ENCODE data around the gene BCAR1. TPM values are rescaled to one million over a fixed set of nuclear protein-coding genes. Genes with fewer than 3 reads are reported as not detected.

The BCAR1 gene
- total and polyA plus RNA-seq, 2 of the 13 experiments (the other 11 are each of a cell fraction or from before 2014, with no cell fraction given), result 48.1 to 51.7 TPM

DNA sequence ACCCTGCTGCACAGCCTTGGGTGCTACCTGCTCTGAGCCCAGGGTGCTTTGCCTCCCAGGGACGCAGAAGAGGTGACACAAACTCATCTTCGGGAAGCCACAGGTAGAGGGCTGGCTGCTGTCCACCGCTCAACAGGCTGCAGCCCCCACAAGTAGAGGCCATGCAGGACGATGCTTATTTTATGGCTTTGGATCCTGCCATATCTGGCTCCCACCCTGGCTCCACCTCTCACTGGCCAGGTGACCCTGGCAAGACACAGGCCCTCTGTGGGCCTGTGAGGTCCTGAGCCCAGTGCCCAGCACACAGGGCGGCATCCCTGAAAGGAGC lies 11.3 kb upstream of the BCAR1 start (continued):
- TF ChIP-seq ZNF563 (CRISPR knock-in tag; IDR thresholded peaks at IDR 0.05) (0 out of 2 replicates have a peak, but pooled peaks have one; percentile 2), ZNF12 (CRISPR knock-in tag; IDR thresholded peaks at IDR 0.05) (no peak), ZNF382 (CRISPR knock-in tag; IDR thresholded peaks at IDR 0.05; ENCODE audit: borderline replicate concordance) (no peak), ZBTB1 (CRISPR knock-in tag; IDR thresholded peaks at IDR 0.05; ENCODE audit: borderline replicate concordance) (no peak), MEF2D (CRISPR knock-in tag; IDR thresholded peaks at IDR 0.05) (0 out of 2 replicates have a peak, but pooled peaks have one; percentile 13), FOXJ3 (CRISPR knock-in tag; IDR thresholded peaks at IDR 0.05; ENCODE audit: borderline replicate concordance) (0 out of 2 replicates have a peak, but pooled peaks have one; percentile 8), ZFP41 (CRISPR knock-in tag; IDR thresholded peaks at IDR 0.05; ENCODE audit: borderline replicate concordance) (no peak), HOXA3 (CRISPR knock-in tag; IDR thresholded peaks at IDR 0.05) (peak; percentile 9; the same call in 1 of the 2 replicates), SRY (CRISPR knock-in tag; IDR thresholded peaks at IDR 0.05) (0 out of 2 replicates have a peak, but pooled peaks have one; percentile 59), ZNF143 (CRISPR knock-in tag; IDR thresholded peaks at IDR 0.05) (0 out of 2 replicates have a peak, but pooled peaks have one; percentile 15), PHB2 (IDR thresholded peaks at IDR 0.05; ENCODE audit: partially characterized antibody) (no peak), ZNF552 (CRISPR knock-in tag; IDR thresholded peaks at IDR 0.05; ENCODE audit: borderline replicate concordance) (no peak; the same call in 1 of the 2 replicates)
- TF ChIP-seq, protein P1, sequence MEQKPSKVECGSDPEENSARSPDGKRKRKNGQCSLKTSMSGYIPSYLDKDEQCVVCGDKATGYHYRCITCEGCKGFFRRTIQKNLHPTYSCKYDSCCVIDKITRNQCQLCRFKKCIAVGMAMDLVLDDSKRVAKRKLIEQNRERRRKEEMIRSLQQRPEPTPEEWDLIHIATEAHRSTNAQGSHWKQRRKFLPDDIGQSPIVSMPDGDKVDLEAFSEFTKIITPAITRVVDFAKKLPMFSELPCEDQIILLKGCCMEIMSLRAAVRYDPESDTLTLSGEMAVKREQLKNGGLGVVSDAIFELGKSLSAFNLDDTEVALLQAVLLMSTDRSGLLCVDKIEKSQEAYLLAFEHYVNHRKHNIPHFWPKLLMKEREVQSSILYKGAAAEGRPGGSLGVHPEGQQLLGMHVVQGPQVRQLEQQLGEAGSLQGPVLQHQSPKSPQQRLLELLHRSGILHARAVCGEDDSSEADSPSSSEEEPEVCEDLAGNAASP (CRISPR knock-in tag; IDR thresholded peaks at IDR 0.05; ENCODE audit: borderline replicate concordance), result no peak
- TF ChIP-seq, protein P2, sequence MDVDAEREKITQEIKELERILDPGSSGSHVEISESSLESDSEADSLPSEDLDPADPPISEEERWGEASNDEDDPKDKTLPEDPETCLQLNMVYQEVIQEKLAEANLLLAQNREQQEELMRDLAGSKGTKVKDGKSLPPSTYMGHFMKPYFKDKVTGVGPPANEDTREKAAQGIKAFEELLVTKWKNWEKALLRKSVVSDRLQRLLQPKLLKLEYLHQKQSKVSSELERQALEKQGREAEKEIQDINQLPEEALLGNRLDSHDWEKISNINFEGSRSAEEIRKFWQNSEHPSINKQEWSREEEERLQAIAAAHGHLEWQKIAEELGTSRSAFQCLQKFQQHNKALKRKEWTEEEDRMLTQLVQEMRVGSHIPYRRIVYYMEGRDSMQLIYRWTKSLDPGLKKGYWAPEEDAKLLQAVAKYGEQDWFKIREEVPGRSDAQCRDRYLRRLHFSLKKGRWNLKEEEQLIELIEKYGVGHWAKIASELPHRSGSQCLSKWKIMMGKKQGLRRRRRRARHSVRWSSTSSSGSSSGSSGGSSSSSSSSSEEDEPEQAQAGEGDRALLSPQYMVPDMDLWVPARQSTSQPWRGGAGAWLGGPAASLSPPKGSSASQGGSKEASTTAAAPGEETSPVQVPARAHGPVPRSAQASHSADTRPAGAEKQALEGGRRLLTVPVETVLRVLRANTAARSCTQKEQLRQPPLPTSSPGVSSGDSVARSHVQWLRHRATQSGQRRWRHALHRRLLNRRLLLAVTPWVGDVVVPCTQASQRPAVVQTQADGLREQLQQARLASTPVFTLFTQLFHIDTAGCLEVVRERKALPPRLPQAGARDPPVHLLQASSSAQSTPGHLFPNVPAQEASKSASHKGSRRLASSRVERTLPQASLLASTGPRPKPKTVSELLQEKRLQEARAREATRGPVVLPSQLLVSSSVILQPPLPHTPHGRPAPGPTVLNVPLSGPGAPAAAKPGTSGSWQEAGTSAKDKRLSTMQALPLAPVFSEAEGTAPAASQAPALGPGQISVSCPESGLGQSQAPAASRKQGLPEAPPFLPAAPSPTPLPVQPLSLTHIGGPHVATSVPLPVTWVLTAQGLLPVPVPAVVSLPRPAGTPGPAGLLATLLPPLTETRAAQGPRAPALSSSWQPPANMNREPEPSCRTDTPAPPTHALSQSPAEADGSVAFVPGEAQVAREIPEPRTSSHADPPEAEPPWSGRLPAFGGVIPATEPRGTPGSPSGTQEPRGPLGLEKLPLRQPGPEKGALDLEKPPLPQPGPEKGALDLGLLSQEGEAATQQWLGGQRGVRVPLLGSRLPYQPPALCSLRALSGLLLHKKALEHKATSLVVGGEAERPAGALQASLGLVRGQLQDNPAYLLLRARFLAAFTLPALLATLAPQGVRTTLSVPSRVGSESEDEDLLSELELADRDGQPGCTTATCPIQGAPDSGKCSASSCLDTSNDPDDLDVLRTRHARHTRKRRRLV (CRISPR knock-in tag; IDR thresholded peaks at IDR 0.05), result 0 out of 2 replicates have a peak, but pooled peaks have one; percentile 6
- TF ChIP-seq, protein P3, sequence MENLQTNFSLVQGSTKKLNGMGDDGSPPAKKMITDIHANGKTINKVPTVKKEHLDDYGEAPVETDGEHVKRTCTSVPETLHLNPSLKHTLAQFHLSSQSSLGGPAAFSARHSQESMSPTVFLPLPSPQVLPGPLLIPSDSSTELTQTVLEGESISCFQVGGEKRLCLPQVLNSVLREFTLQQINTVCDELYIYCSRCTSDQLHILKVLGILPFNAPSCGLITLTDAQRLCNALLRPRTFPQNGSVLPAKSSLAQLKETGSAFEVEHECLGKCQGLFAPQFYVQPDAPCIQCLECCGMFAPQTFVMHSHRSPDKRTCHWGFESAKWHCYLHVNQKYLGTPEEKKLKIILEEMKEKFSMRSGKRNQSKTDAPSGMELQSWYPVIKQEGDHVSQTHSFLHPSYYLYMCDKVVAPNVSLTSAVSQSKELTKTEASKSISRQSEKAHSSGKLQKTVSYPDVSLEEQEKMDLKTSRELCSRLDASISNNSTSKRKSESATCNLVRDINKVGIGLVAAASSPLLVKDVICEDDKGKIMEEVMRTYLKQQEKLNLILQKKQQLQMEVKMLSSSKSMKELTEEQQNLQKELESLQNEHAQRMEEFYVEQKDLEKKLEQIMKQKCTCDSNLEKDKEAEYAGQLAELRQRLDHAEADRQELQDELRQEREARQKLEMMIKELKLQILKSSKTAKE (CRISPR knock-in tag; IDR thresholded peaks at IDR 0.05; ENCODE audit: borderline replicate concordance), result no peak
- TF ChIP-seq, protein P4, sequence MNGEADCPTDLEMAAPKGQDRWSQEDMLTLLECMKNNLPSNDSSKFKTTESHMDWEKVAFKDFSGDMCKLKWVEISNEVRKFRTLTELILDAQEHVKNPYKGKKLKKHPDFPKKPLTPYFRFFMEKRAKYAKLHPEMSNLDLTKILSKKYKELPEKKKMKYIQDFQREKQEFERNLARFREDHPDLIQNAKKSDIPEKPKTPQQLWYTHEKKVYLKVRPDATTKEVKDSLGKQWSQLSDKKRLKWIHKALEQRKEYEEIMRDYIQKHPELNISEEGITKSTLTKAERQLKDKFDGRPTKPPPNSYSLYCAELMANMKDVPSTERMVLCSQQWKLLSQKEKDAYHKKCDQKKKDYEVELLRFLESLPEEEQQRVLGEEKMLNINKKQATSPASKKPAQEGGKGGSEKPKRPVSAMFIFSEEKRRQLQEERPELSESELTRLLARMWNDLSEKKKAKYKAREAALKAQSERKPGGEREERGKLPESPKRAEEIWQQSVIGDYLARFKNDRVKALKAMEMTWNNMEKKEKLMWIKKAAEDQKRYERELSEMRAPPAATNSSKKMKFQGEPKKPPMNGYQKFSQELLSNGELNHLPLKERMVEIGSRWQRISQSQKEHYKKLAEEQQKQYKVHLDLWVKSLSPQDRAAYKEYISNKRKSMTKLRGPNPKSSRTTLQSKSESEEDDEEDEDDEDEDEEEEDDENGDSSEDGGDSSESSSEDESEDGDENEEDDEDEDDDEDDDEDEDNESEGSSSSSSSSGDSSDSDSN (CRISPR knock-in tag; IDR thresholded peaks at IDR 0.05), result peak; percentile 73; the same call in 1 of the 2 replicates

Measured in HepG2 (cell line).